Measurements from ENCODE around the gene ADSS2.

Gene ADSS2

DNA sequence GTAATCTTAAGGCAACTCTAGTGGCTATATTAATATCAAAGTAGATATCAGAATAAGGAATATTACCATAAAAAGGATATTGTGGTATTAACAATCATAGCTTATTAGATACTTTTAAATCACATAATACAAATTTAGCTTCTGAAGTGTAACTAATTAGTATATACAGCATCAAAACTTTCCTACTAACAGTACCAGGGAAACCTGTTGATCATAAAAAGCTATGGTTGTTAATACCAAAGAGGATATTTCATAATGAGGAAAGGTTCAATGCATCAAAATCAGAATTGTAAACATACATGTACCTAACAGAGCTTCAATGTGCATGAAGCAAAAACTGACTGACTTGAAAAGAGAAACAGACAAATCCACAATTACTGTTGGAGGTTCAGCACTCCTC lies 24.1 kb downstream of the ADSS2 start:
- H3K36me3 ChIP-seq (ENCODE audit: insufficient read depth) = peaks cover 17% of the 10 kb centered on the region; the same call in 1 of the 2 replicates
- H3K27ac ChIP-seq = no peak overlapping the region
- H3K79me2 ChIP-seq (ENCODE audit: insufficient read depth, low read depth) = peaks cover 5% of the 10 kb centered on the region; the same call in 1 of the 2 replicates
- no peaks in the 10 kb centered on the region for H3K27me3 ChIP-seq (ENCODE audit: insufficient read depth, low read depth)
- H3K4me2 ChIP-seq = no peak overlapping the region
- no peak overlapping the region for H3K4me3 ChIP-seq (IDR thresholded peaks at IDR 0.05; ENCODE audit: insufficient read depth, low read depth, low read length)
- no peak for TF ChIP-seq CTCF (conservative IDR thresholded peaks at IDR 0.05; ENCODE audit: low read depth, low read length)
- H3K4me1 ChIP-seq (ENCODE audit: low read depth, poor library complexity, severe bottlenecking) = peaks cover 12% of the 10 kb centered on the region
- H4K20me1 ChIP-seq (ENCODE audit: insufficient read depth) = no peaks in the 10 kb centered on the region
- H3K9ac ChIP-seq = no peak overlapping the region
- no peak overlapping the region for H2AFZ ChIP-seq (ENCODE audit: low read depth)

GRCh38 chr1:244424649-244425334 lies 26.9 kb downstream of the ADSS2 start:
- Histone ChIP-seq H3K27ac (no peak overlapping the region), H3K4me1 (ENCODE audit: low read depth, poor library complexity, severe bottlenecking) (peaks cover 12% of the 10 kb centered on the region), H3K4me2 (no peak overlapping the region), H4K20me1 (ENCODE audit: insufficient read depth) (no peaks in the 10 kb centered on the region), H3K4me3 (IDR thresholded peaks at IDR 0.05; ENCODE audit: insufficient read depth, low read depth, low read length) (no peak overlapping the region), H3K36me3 (ENCODE audit: insufficient read depth) (no peaks in the 10 kb centered on the region), H2AFZ (ENCODE audit: low read depth) (no peak overlapping the region), H3K79me2 (ENCODE audit: insufficient read depth, low read depth) (peaks cover 5% of the 10 kb centered on the region; the same call in 1 of the 2 replicates), H3K9ac (no peak overlapping the region), H3K27me3 (ENCODE audit: insufficient read depth, low read depth) (no peaks in the 10 kb centered on the region)
- no peak for TF ChIP-seq CTCF (conservative IDR thresholded peaks at IDR 0.05; ENCODE audit: low read depth, low read length)

- Histone ChIP-seq H3K4me1 (ENCODE audit: low read depth, poor library complexity, severe bottlenecking) (peaks cover 6% of the 10 kb centered on the region), H4K20me1 (ENCODE audit: insufficient read depth) (no peaks in the 10 kb centered on the region), H3K9ac (no peak overlapping the region), H3K36me3 (ENCODE audit: insufficient read depth) (peaks cover 7% of the 10 kb centered on the region; the same call in 1 of the 2 replicates), H2AFZ (ENCODE audit: low read depth) (no peak overlapping the region), H3K79me2 (ENCODE audit: insufficient read depth, low read depth) (no peaks in the 10 kb centered on the region), H3K27me3 (ENCODE audit: insufficient read depth, low read depth) (no peaks in the 10 kb centered on the region), H3K4me2 (no peak overlapping the region), H3K27ac (no peak overlapping the region), H3K4me3 (IDR thresholded peaks at IDR 0.05; ENCODE audit: insufficient read depth, low read depth, low read length) (no peak overlapping the region)
- TF ChIP-seq CTCF (conservative IDR thresholded peaks at IDR 0.05; ENCODE audit: low read depth, low read length) = no peak
Measured at GRCh38 chr1:244422174-244422573, 29.5 kb downstream of the ADSS2 start.

DNA sequence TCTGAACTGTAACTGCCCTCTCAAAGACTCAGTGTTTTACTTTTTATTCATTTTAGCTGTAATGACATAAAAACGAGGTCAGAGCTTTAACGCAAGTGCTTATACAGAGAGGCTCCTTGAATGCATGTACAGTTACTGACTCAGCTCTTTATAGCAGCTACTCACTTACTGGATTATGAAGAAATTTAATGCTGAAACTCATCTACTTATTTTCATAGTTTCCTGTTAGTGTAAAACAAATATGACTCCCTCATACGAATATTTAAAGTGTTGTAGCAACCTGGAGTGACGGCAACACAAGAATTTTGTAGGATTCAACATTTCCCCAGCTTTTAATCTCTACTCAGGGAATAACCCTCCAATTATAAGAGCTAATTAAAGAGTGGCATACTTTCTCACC lies 32.7 kb downstream of the ADSS2 start:
- Histone ChIP-seq H3K27ac (no peak overlapping the region), H2AFZ (ENCODE audit: low read depth) (no peak overlapping the region), H3K79me2 (ENCODE audit: insufficient read depth, low read depth) (no peaks in the 10 kb centered on the region), H3K4me2 (no peak overlapping the region), H3K4me3 (IDR thresholded peaks at IDR 0.05; ENCODE audit: insufficient read depth, low read depth, low read length) (no peak overlapping the region), H3K27me3 (ENCODE audit: insufficient read depth, low read depth) (no peaks in the 10 kb centered on the region), H3K36me3 (ENCODE audit: insufficient read depth) (peaks cover 7% of the 10 kb centered on the region; the same call in 1 of the 2 replicates), H4K20me1 (ENCODE audit: insufficient read depth) (no peaks in the 10 kb centered on the region), H3K4me1 (ENCODE audit: low read depth, poor library complexity, severe bottlenecking) (no peaks in the 10 kb centered on the region), H3K9ac (no peak overlapping the region)
- TF ChIP-seq CTCF (conservative IDR thresholded peaks at IDR 0.05; ENCODE audit: low read depth, low read length) = no peak

All from KMS-11 (cell line).